GM18502 (cell line): ENCODE measurements around the gene COL15A1.

Experiments used
- ATAC-seq: cut with Tn5 transposase; IDR thresholded peaks from one replicate; pipeline ENCODE4 v1.9.1; 2021; ENCODE audit warnings: mild to moderate bottlenecking; ENCODE audit not compliant: unreplicated experiment, poor library complexity

The COL15A1 gene

GRCh38 chr9:99025616-99026270, 82.0 kb downstream of the COL15A1 start:
- ATAC-seq = no peak

DNA sequence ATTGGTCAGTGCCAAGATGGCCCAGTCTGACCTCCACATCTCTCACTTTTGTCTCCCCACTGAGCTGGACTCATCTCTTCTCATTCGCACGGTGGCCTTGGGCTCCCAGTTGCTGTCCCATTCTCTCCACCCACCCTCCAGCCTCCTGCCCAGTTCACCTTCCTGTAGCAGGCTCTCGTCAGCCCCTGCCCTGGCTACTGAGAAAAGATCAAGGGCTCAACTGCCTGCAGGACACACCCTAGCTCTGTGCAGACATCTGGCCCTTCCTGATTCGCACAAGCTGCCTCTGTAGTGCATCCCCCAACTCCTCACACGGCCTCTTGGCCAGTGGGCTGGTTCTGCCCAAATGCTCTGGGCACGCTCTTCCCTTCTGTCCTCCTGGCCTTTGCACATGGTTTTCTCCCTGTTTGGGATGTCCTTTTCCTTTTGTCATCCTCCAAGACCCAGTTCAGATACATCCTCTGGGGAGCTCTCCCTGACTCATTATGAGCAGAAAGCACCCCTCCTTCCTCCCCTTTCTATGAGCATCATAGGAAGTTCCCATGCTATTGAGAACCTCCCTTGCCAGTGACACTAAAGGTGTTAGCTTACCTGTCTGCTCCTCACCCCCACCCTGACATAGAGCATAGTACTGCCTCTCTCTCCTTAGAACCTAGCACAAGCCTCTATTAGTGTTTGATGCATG, 82.7 kb downstream of the COL15A1 start:
- ATAC-seq = no peak

- no peak for ATAC-seq
Observed at GRCh38 chr9:99026956-99027298, 83.2 kb downstream of the COL15A1 start.

DNA sequence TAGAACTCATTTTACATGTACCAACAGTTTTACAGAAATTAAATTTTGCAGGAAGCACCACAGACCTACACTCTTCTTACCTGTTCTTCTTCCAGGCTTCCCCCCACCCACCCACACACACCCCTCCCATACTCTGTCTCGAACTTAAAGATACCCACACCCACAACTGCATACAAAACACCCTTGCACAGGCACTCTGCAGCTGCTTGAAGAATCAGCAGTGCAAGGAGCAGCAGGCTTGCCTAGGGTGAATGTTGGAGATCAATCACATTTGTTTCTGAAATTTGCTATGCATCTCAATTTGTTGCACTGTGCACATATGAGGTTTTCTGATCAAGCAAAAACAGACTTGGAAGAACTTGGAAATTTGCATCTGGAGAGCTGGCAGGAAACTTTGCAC, 83.7 kb downstream of the COL15A1 start:
- ATAC-seq = no peak

GRCh38 chr9:99029083-99029645, 85.5 kb downstream of the COL15A1 start:
- ATAC-seq = no peak

DNA sequence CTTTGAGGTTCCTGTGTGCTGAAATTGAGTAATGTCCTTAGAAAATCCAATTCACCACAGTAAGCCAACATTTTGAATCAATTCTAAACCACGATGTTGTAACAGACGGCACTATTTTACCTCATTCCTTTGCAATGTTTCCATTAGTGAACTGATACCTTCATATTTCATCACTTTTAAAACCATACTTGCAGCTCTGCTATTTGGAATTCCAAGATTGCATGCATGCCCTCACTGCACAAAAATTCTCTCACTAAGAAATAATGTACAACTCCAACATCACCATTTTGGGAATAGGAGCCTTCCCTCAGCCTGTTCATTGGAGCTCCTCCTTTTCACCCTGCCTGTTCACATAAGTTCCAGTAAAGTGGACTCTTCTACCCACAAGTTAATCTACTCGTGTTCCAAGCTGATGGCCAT, 86.4 kb downstream of the COL15A1 start:
- ATAC-seq = no peak

DNA sequence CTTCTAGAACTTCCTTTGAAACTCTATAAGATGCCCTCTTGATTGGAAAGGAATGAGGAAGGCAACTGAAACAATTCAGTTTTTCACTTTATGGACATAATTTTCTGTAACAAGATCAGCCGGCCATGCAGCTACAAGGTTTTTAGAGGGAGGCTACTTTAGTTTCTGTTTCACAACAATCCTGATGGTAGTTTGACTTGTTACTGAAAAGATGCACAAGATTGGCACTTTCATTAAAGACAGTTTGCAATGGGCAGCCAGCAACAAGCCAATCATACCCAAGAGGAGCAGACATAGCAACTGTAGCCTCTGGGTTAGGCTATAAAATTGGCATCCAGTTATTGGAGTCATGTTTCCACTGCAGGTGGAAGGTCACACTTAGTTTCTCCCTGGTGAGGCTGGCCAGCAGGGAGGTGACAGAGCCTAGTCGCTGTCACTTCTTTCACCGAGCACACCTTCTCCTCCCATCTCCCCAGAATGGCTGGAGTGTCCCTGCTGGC, 87.0 kb downstream of the COL15A1 start:
- no peak for ATAC-seq

- ATAC-seq = no peak
Observed at GRCh38 chr9:99031319-99031718, 87.6 kb downstream of the COL15A1 start.

- ATAC-seq = no peak
Observed at GRCh38 chr9:99031994-99032393, 88.3 kb downstream of the COL15A1 start.

DNA sequence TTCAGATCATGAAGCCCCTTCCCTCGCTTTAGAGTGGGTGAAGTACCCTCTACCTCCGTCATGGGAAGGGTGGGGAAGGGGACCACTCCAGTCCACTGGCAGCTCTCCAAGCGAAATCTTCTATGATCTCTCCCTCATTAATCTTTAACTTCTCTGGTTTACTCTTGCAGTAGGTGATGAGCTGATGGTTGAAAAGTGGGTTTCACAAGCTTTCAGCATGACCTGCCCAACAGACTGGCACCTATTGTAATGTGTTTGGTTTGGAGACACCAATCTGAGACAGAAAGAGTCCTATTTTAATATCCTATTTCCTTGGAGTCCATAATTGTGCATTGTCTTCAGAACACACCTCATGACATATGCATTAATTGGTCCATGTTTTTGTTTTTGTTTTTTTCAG, 90.4 kb downstream of the COL15A1 start:
- no peak for ATAC-seq

GRCh38 chr9:99035313-99035712, 91.6 kb downstream of the COL15A1 start:
- no peak for ATAC-seq

GRCh38 chr9:99037769-99038483, 94.2 kb downstream of the COL15A1 start:
- no peak for ATAC-seq

- ATAC-seq = no peak
Observed at GRCh38 chr9:99038484-99038820, 94.7 kb downstream of the COL15A1 start.

DNA sequence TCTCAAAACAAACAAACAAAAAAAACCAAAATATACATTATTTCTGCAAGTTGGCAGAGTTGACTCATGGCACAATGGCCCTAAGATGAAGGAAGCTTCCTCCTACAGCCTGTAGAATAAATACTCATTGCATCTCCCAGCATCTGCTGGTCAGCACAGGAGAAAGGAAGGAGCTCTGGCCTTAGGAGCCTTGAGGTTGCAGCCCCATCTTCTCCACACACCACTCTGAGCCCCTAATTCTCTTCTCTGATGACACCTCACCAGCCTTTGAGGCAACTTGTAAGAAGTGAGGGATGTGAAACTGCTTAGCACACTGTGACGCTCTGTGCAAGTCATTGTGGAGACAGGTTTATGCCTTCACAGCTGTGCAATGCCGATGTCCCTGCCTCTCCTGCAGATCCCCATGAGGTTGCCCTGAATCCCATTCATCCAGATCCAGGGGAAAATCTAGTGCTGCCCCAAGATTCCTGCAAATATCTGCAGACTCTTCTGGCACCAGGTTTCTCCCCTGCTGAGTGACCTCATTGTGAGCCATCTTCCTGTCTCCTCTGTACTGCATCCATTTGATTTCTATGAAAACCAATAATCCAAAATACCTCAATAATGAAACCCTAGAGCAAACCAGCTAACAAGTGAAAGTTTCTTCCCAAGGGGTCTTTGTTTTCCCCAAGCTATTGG, 95.9 kb downstream of the COL15A1 start:
- peak; percentile 55 for ATAC-seq

DNA sequence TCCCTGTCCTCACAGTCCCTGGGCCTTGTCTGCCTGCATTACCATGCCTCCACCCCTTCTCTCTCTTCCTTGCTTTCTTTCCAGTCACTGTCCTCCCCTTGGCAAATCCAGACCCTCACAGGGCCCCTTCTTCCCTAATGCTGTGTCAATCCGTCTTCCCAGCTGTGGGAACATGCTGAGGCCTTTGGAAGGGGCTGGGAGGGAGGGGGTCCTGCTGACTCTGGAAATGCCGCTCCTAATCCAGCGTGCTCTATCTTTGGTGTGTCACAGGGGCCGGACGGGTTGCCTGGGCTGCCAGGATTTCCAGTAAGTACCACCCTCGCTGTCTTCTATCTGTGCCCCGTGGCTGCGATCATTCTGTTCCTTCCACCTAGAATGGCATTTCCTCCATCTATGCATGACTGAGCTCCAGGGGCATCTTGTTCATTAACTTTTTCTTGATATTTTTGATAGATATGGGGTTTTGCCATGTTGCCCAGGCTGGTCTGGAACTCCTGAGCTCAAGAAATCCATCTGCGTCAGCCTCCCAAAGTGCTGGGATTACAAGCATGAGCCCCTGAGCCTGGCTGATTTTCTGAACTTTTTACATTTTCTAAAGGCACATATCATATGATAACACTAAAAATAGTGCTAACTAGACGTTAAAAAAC, 96.7 kb downstream of the COL15A1 start:
- no peak for ATAC-seq

- ATAC-seq = no peak
Observed at GRCh38 chr9:99040911-99041582, 97.3 kb downstream of the COL15A1 start.

DNA sequence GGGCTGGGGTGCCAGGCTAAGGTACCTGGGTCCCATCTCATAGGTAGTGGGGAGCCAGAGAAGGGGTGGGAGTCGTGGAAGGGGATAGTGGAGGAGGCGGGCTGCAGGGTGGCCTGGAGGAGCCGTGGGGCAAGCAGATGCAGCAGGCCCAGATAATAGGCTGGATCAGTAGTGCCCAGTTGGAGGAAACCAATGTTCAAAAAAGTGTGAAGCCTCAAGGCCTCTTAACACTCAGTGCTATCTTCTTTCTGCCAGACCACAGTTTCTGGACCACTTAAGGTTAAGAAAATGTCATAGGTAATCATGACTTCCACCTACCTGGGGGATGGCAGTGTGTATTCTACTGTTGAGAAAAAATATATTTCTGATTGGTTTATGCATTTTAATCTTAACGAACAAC, 97.9 kb downstream of the COL15A1 start:
- no peak for ATAC-seq

DNA sequence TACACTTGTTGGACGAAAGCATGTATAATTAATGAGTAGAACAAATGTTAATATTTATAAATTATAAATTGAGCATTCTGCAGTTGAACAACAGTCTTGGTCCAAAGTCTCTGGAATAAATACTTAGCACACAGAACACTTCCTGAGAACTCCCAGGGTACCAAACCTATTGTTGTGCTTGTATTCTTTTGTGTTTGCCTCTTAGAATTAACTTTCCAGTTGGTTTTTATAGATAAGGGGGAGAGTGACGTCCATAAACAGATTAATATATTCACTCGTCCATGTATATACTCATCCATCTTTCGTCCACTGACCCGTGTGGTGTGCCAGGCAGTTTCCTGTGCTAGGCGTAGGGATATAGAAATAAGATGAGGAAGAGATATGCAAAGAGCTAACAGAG, 98.9 kb downstream of the COL15A1 start:
- ATAC-seq = no peak

GRCh38 chr9:99044827-99045226, 101.1 kb downstream of the COL15A1 start:
- ATAC-seq = no peak

DNA sequence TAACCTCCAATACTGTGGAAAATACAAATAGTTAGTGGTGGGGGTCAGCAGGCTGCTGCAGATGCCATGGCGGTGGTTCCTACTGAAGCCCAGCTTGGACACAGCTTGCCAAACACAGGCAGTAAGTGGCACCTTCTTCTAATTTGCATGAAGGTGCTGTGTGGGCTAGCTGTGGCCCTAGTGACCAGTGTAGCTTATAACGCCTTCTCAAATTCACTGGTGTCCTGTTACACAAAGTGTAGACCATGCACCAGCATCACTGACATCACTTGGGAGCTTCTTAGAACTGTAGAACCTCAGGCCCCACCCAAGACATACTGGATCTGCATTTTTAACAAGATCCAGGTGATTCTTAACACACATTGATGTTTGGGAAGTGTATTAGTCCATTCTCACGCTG, 102.4 kb downstream of the COL15A1 start:
- ATAC-seq = no peak
